Endothelial cell of umbilical vein (primary cell): ENCODE results near the gene DSCAML1. TPM values are rescaled to one million over a fixed set of nuclear protein-coding genes. Genes with fewer than 3 reads are reported as not detected.

Source experiments
- BruUV-seq: library from RNA; stranded (reverse); fragments of 400-500 nt; replicated peaks from 2 replicates; lab custom pipeline; 2021; lab: Mats Ljungman, UMichigan
- CTCF ChIA-PET: fragments of 300-600, 350-600 bp; sonication (Branson Sonifier 250); formaldehyde crosslinking; loops from one replicate; lab custom pipeline; 2021; ENCODE audit warnings: antibody characterized with exemption, inconsistent platforms; lab: Charles Lee
- POLR2A ChIA-PET: fragments of 300-600, 350-600 bp; sonication (Branson Sonifier 250); formaldehyde crosslinking; loops from one replicate; lab custom pipeline; 2021; ENCODE audit warnings: antibody characterized with exemption, inconsistent platforms; lab: Charles Lee
- DNase-seq: peaks from one replicate; pipeline ENCODE4 v3.0.0-alpha.2; 2011; ENCODE audit warnings: low read depth, low spot score
- FAIRE-seq: peaks from 2 replicates; lab custom pipeline; 2011; peaks lifted over from hg19 to GRCh38; lab: Jason Lieb, UNC
- H2AFZ ChIP-seq: 2 replicates; pipeline ENCODE4 v1.6.0; 2012; ENCODE audit warnings: low read depth, low read length, control low read depth, inconsistent platforms
- H3K27ac ChIP-seq: 2 replicates; pipeline ENCODE4 v1.5.1; 2011; ENCODE audit warnings: low read depth, mild to moderate bottlenecking, control low read depth, low read length, moderate library complexity; ENCODE audit not compliant: insufficient read depth
- H3K27me3 ChIP-seq, 2 experiments: 2 replicates each; pipeline versions ENCODE4 v1.6.0 to v1.6.1; 2011; ENCODE audit warnings: low read length in 2 of 2, mixed read lengths in 1 of 2; ENCODE audit not compliant: control insufficient read depth in 2 of 2, insufficient read depth in 2 of 2
- H3K36me3 ChIP-seq, 2 experiments: 2 replicates in 1 of 2; 3 replicates in 1 of 2; pipeline ENCODE4 v1.5.1; 2011; ENCODE audit warnings: low read length in 2 of 2, mild to moderate bottlenecking in 1 of 2, moderate library complexity in 1 of 2; ENCODE audit not compliant: control insufficient read depth in 2 of 2, insufficient read depth in 2 of 2; ENCODE audit errors: extremely low read depth in 1 of 2
- H3K4me1 ChIP-seq: 3 replicates; pipeline ENCODE4 v1.5.1; 2011; ENCODE audit warnings: mild to moderate bottlenecking, low read length; ENCODE audit not compliant: control insufficient read depth, insufficient read depth; ENCODE audit errors: extremely low read depth
- H3K4me2 ChIP-seq: 2 replicates; pipeline ENCODE4 v1.6.1; 2011; ENCODE audit warnings: low read length, control low read depth, mixed read lengths; ENCODE audit not compliant: insufficient read depth
- H3K4me3 ChIP-seq, 3 experiments: fragments of 200-600 bp in 1 of 3; sonication (generic), shearing (Covaris generic) in 1 of 3; replicated peaks in 1 of 3; 2 replicates each; pipeline ENCODE4 v1.5.1; 2011 to 2016; ENCODE audit warnings: control low read depth in 3 of 3, low read length in 3 of 3, mild to moderate bottlenecking in 2 of 3, inconsistent platforms in 1 of 3, low read depth in 1 of 3, moderate library complexity in 1 of 3; ENCODE audit not compliant: insufficient read depth in 1 of 3
- H3K79me2 ChIP-seq: 2 replicates; pipeline ENCODE4 v1.6.0; 2012; ENCODE audit warnings: low read length, inconsistent platforms; ENCODE audit not compliant: control insufficient read depth, insufficient read depth
- H3K9ac ChIP-seq: replicated peaks from 2 replicates; pipeline ENCODE3; 2011; ENCODE audit warnings: low read length, control low read depth; ENCODE audit not compliant: insufficient read depth; ENCODE audit errors: extremely low read depth
- H3K9me1 ChIP-seq: replicated peaks from 3 replicates; pipeline ENCODE4 v1.6.0; 2011; ENCODE audit warnings: mild to moderate bottlenecking, low read length; ENCODE audit not compliant: control insufficient read depth, insufficient read depth; ENCODE audit errors: extremely low read depth
- H3K9me3 ChIP-seq: replicated peaks from 2 replicates; pipeline ENCODE4 v1.5.1; 2012; ENCODE audit warnings: low read length, inconsistent platforms; ENCODE audit not compliant: control insufficient read depth, insufficient read depth
- H4K20me1 ChIP-seq: replicated peaks from 2 replicates; pipeline ENCODE3; 2011; ENCODE audit warnings: mild to moderate bottlenecking, low read length; ENCODE audit not compliant: control insufficient read depth, insufficient read depth; ENCODE audit errors: extremely low read depth
- CTCF ChIP-seq, 2 donors: IDR thresholded peaks; 1 replicate in 1 of 2; 2 replicates in 1 of 2; pipeline ENCODE4 v1.5.1; 2011; ENCODE audit warnings: low read length in 2 of 2, mild to moderate bottlenecking in 2 of 2, moderate library complexity in 2 of 2, control low read depth in 1 of 2, inconsistent platforms in 1 of 2, low read depth in 1 of 2; ENCODE audit not compliant: insufficient read depth in 1 of 2; ENCODE audit errors: extremely low read depth in 1 of 2
- EZH2 ChIP-seq: IDR thresholded peaks from 2 replicates; pipeline ENCODE4 v1.6.1; 2012; ENCODE audit warnings: borderline replicate concordance, low read depth, mild to moderate bottlenecking, moderate library complexity, low read length, inconsistent platforms; ENCODE audit not compliant: severe bottlenecking
- FOS ChIP-seq: IDR thresholded peaks from 2 replicates; pipeline ENCODE4 v1.6.1; 2011; ENCODE audit warnings: mild to moderate bottlenecking, low read length, moderate library complexity, borderline replicate concordance; ENCODE audit not compliant: insufficient read depth
- GATA2 ChIP-seq: IDR thresholded peaks from 2 replicates; pipeline ENCODE4 v1.7.0; 2011; ENCODE audit warnings: low read depth, mild to moderate bottlenecking, moderate library complexity, mixed read lengths, low read length; ENCODE audit not compliant: insufficient read length, insufficient read depth
- JUN ChIP-seq: IDR thresholded peaks from 2 replicates; pipeline ENCODE4 v1.6.1; 2011; ENCODE audit warnings: borderline replicate concordance, low read depth; ENCODE audit not compliant: insufficient read length, insufficient read depth
- MAX ChIP-seq: IDR thresholded peaks from 2 replicates; pipeline ENCODE4 v1.6.1; 2011; ENCODE audit not compliant: insufficient read depth, insufficient read length
- MYC ChIP-seq: IDR thresholded peaks from one replicate; pipeline ENCODE4 v1.6.1; 2011; ENCODE audit warnings: mild to moderate bottlenecking, low read depth, low read length
- POLR2A ChIP-seq: IDR thresholded peaks from 2 replicates; pipeline ENCODE4 v1.6.1; 2012; ENCODE audit warnings: low read depth, mild to moderate bottlenecking, control low read depth, low read length
- POLR2AphosphoS5 ChIP-seq: IDR thresholded peaks from 2 replicates; pipeline ENCODE4 v1.6.1; 2012; ENCODE audit warnings: low read depth, mild to moderate bottlenecking, control low read depth, low read length, moderate library complexity; ENCODE audit not compliant: insufficient read depth
- dilution Hi-C: fragments of 300-500 bp; cut with MboI; formaldehyde crosslinking; loops from one replicate; pipeline ENCODE4 v1.15.0; 2019; ENCODE audit warnings: low sequenced_read_pairs; ENCODE audit not compliant: extremely low pct_ligation_motif_present
- intact Hi-C: fragments of 100-400 bp; cut with micrococcal nuclease; formaldehyde crosslinking; loops from one replicate; pipeline ENCODE4 v1.10.0; 2022
- polyA plus RNA-seq, 4 experiments: library from polyadenylated mRNA; depleted of rRNA in 3 of 4; stranded (reverse) in 3 of 4; unstranded in 1 of 4; fragments of >200 nt; gene quantifications; 2 replicates each; pipeline versions ENCODE4 v1.2.1 to v1.2.3, GENCODE V29; 2011 to 2012; ENCODE audit warnings: missing spikeins in 1 of 4
- total RNA-seq: library from RNA; stranded (reverse); gene quantifications from 2 replicates; pipeline ENCODE4 v1.2.3, GENCODE V29; 2021

The DSCAML1 gene
- total and polyA plus RNA-seq, 2 donors (not counting 3 experiments of a cell fraction or from before 2014, with no cell fraction given) = not detected

GRCh38 chr11:117559698-117560097 lies 237.3 kb downstream of the DSCAML1 start:
- Histone ChIP-seq H3K9me3 (no peaks in the 10 kb centered on the region), H3K79me2 (no peaks in the 10 kb centered on the region), H3K9me1 (no peaks in the 10 kb centered on the region), H4K20me1 (no peaks in the 10 kb centered on the region), H3K4me3 (no peak overlapping the region), H3K27ac (no peak overlapping the region), H3K9ac (no peak overlapping the region), H3K27me3 (no peaks in the 10 kb centered on the region), H2AFZ (no peak overlapping the region), H3K4me1 (no peaks in the 10 kb centered on the region), H3K4me2 (no peak overlapping the region), H3K36me3 (no peaks in the 10 kb centered on the region)
- no TSS peak for BruUV-seq
- TF ChIP-seq POLR2A (no peak), POLR2AphosphoS5 (no peak), GATA2 (no peak), CTCF (IDR thresholded peaks at IDR 0.05; ENCODE audit: extremely low read depth in 1 of 2, insufficient read depth in 1 of 2, low read depth in 1 of 2, low read length in 2 of 2) (no peak)
- POLR2A ChIA-PET = no interaction called here
- intact Hi-C loops = no loop called here
- dilution Hi-C loops = no loop called here
- DNase-seq (no peak), FAIRE-seq (no peak)
- CTCF ChIA-PET = interaction anchor here (1.4 kb wide), 1 partner anchor 184 kb away, joined by 3 read pairs; no protein-coding TSS in a partner anchor

GRCh38 chr11:117557361-117557760 lies 239.7 kb downstream of the DSCAML1 start:
- Histone ChIP-seq H3K27me3 (no peaks in the 10 kb centered on the region), H3K9me1 (no peaks in the 10 kb centered on the region), H3K9ac (no peak overlapping the region), H3K36me3 (no peaks in the 10 kb centered on the region), H2AFZ (no peak overlapping the region), H3K4me2 (no peak overlapping the region), H3K4me3 (no peak overlapping the region), H4K20me1 (no peaks in the 10 kb centered on the region), H3K27ac (no peak overlapping the region), H3K79me2 (no peaks in the 10 kb centered on the region), H3K9me3 (no peaks in the 10 kb centered on the region), H3K4me1 (no peaks in the 10 kb centered on the region)
- CTCF ChIA-PET = no interaction called here
- no peak for FAIRE-seq
- no peak for DNase-seq
- dilution Hi-C loops = no loop called here
- no TSS peak for BruUV-seq
- POLR2A ChIA-PET = no interaction called here
- intact Hi-C loops = no loop called here
- no peak for TF ChIP-seq CTCF (IDR thresholded peaks at IDR 0.05; ENCODE audit: extremely low read depth in 1 of 2, insufficient read depth in 1 of 2, low read depth in 1 of 2, low read length in 2 of 2)
- TF ChIP-seq MAX = no peak
- TF ChIP-seq GATA2 = no peak
- TF ChIP-seq JUN = no peak
- no peak for TF ChIP-seq FOS
- TF ChIP-seq POLR2A = no peak
- TF ChIP-seq MYC = no peak
- TF ChIP-seq POLR2AphosphoS5 = no peak
- no peak for TF ChIP-seq EZH2
